Naive thymus-derived CD4-positive, alpha-beta T cell (primary cell): Measurements from ENCODE around the gene IVNS1ABP. TPM values are rescaled to one million over a fixed set of nuclear protein-coding genes. Genes with fewer than 3 reads are reported as not detected.

ENCODE experiments used
- ATAC-seq: fragments of 150-1000 bp; cut with Tn5 transposase; 2 replicates; pipeline ENCODE4 v1.10.0; 2021; ENCODE audit warnings: mild to moderate bottlenecking, moderate library complexity
- CTCF ChIA-PET: fragments of 350-600 bp; sonication (Branson Sonifier 250); formaldehyde crosslinking; loops from one replicate; lab custom pipeline; 2021; ENCODE audit warnings: antibody characterized with exemption; lab: Charles Lee
- POLR2A ChIA-PET: fragments of 350-600 bp; sonication (Branson Sonifier 250); formaldehyde crosslinking; loops from one replicate; lab custom pipeline; 2021; ENCODE audit warnings: antibody characterized with exemption, inconsistent platforms; lab: Charles Lee
- DNase-seq, 9 donors: peaks; one replicate each; pipeline versions ENCODE4 v3.0.0 to v3.0.0-alpha.2; 2020 to 2022; ENCODE audit warnings: mixed read lengths in 1 of 9
- H3K27ac ChIP-seq: one replicate; pipeline ENCODE4 v1.7.0; 2013; ENCODE audit warnings: mild to moderate bottlenecking, low read depth, low read length, moderate library complexity
- H3K27me3 ChIP-seq, 2 donors: one replicate each; pipeline ENCODE4 v1.7.0; 2013; ENCODE audit warnings: low read length in 2 of 2, mild to moderate bottlenecking in 2 of 2, moderate library complexity in 2 of 2; ENCODE audit not compliant: control insufficient read depth in 2 of 2, insufficient read depth in 2 of 2
- H3K36me3 ChIP-seq, 3 experiments: 1 replicate in 2 of 3; 2 replicates in 1 of 3; pipeline ENCODE4 v1.7.0; 2013; ENCODE audit warnings: low read length in 3 of 3, mild to moderate bottlenecking in 3 of 3, moderate library complexity in 1 of 3; ENCODE audit not compliant: insufficient read depth in 3 of 3, control insufficient read depth in 2 of 3
- H3K4me1 ChIP-seq, 2 donors: one replicate each; pipeline ENCODE4 v1.7.0; 2013; ENCODE audit warnings: low read length in 2 of 2, mild to moderate bottlenecking in 2 of 2, moderate library complexity in 1 of 2; ENCODE audit not compliant: control insufficient read depth in 2 of 2, insufficient read depth in 2 of 2
- H3K4me3 ChIP-seq: 2 replicates; pipeline ENCODE4 v1.7.0; 2013; ENCODE audit warnings: mild to moderate bottlenecking, low read length
- H3K9me3 ChIP-seq, 3 experiments: 1 replicate in 2 of 3; 2 replicates in 1 of 3; pipeline ENCODE4 v1.7.0; 2013; ENCODE audit warnings: low read length in 3 of 3; ENCODE audit not compliant: control insufficient read depth in 2 of 3
- H3K27ac Mint-ChIP-seq, 9 donors: one replicate each; pipeline ENCODE4 v1.8.0; 2020 to 2022; ENCODE audit warnings: mixed read lengths in 9 of 9, mild to moderate bottlenecking in 8 of 9, moderate library complexity in 5 of 9, inconsistent platforms in 2 of 9
- H3K27me3 Mint-ChIP-seq, 5 donors: one replicate each; pipeline ENCODE4 v1.8.0; 2021 to 2022; ENCODE audit warnings: mixed read lengths in 5 of 5, mild to moderate bottlenecking in 1 of 5
- H3K36me3 Mint-ChIP-seq, 5 donors: one replicate each; pipeline ENCODE4 v1.8.0; 2020 to 2022; ENCODE audit warnings: mixed read lengths in 5 of 5, mild to moderate bottlenecking in 3 of 5, inconsistent platforms in 1 of 5
- H3K4me1 Mint-ChIP-seq, 7 donors: one replicate each; pipeline ENCODE4 v1.8.0; 2020 to 2022; ENCODE audit warnings: mixed read lengths in 7 of 7, mild to moderate bottlenecking in 3 of 7, inconsistent platforms in 1 of 7
- H3K4me3 Mint-ChIP-seq, 10 donors: one replicate each; pipeline ENCODE4 v1.8.0; 2020 to 2022; ENCODE audit warnings: mild to moderate bottlenecking in 10 of 10, mixed read lengths in 10 of 10, moderate library complexity in 6 of 10, inconsistent platforms in 2 of 10
- H3K9me3 Mint-ChIP-seq, 11 donors: one replicate each; pipeline ENCODE4 v1.8.0; 2020 to 2022; ENCODE audit warnings: mixed read lengths in 11 of 11, mild to moderate bottlenecking in 4 of 11, inconsistent platforms in 1 of 11, moderate library complexity in 1 of 11
- intact Hi-C, 2 donors: fragments of 100-400 bp; cut with micrococcal nuclease; formaldehyde crosslinking; loops; one replicate each; pipeline ENCODE4 v1.15.1; 2023
- polyA plus RNA-seq, 2 donors: library from polyadenylated mRNA; unstranded; fragments of 300-500 nt; fragmentation: Illumina TruSeq; gene quantifications; one replicate each; pipeline ENCODE4 v1.2.3, GENCODE V29; 2021
- total RNA-seq, 6 experiments: library from RNA in 5 of 6; stranded (reverse) in 5 of 6; gene quantifications; 1 replicate in 5 of 6; 2 replicates in 1 of 6; pipeline ENCODE4 v1.2.3 and lab custom pipeline; 2021 to 2026

Gene IVNS1ABP
- total and polyA plus RNA-seq, 7 experiments from 2014 or later = 67.0 to 268 (median 172) TPM

DNA sequence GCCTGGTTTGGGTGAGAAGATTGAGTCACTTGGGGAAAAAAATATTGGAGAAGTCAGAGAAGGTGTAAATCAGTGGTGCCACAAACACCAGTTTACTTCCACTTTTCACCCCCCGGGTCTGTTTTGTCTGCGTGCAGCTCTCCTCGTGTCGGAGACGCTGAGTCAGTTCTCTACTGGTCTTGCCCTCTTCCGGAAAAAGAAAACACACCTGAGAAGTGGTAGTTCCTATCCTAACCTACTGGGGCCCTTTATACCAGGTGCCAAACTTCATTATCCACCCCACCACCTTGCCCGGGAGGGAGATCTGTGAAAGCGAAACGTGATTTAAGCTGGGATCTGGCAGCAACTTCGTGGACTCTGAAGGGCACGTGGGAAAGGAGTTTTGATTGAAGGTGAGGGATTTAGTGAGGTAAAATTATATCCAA is 855 bp upstream of the IVNS1ABP start:
- H3K4me3 ChIP-seq = peak overlapping the region; percentile 65
- peak in 6 of 9 donors; percentile 70 to 86 (median 78) for DNase-seq
- H3K4me1 Mint-ChIP-seq = peaks cover 34 to 49% (median 40%) of the 10 kb centered on the region in 7 donors

DNA sequence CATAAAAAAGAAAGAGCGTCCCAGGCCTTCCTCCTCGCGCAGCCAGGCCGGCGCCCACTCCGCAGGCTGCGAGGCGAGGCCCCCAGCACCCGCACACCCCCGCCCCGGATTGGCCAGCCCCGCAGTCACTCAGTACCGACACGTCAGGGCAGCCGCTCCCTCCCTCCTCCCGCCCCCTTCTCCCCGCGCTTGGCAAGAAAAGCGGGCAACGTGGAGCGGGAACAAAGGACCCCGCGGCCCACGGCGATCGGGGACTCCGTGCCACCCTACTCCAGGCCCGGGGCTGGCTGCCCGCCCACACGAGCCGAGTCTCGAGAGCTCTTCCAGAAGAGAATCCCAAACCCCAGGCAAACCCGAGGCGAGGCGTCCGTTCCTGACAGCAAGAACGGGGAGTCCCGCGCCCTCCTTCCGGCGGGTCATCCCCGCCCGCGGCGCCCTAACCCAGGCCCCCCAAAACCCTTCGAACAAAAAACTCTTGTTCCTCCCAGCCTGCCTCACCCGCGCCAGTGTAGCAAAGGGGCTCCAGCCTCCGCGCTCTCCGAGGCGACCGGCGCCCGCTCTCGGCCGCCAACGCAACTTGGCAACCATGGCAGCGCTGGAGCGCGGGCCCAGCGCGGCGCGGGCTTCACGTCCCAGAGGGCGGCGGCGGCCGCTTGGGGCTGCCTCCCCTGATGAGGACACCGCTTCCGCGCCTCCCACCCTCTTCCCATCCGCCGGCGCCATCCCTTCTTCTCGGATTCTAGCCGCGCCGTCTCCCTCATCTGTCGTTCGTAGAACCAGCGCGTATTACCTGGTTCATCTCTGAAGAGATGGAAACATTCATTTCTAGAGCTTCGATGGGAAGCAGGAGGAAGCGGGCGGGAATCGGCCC is 645 bp downstream of the IVNS1ABP start:
- no peaks in the 10 kb centered on the region for H3K9me3 ChIP-seq
- H3K36me3 ChIP-seq = peaks cover 0 to 9% (median 0%) of the 10 kb centered on the region in 3 experiments
- ATAC-seq = peak; percentile 53
- Mint-ChIP-seq H3K9me3 (peaks cover 0 to 8% (median 0%) of the 10 kb centered on the region in 11 donors), H3K4me1 (peaks cover 47 to 63% (median 54%) of the 10 kb centered on the region in 7 donors), H3K27ac (peak overlapping the region; percentile 96 to 99 (median 99)), H3K27me3 (peaks cover 0 to 2% (median 0%) of the 10 kb centered on the region in 5 donors), H3K4me3 (peak overlapping the region; percentile 92 to 100 (median 98)), H3K36me3 (peaks cover 0 to 36% (median 7%) of the 10 kb centered on the region in 5 donors)
- peak overlapping the region; percentile 99 for H3K27ac ChIP-seq
- ChIA-PET POLR2A (interaction anchor here (0.8 to 4.7 kb wide), 27 partner anchors 9 to 378 kb away, joined by 3 to 60 read pairs (median 6); partner anchors contain the start of genes SWT1 and TRMT1L), CTCF (interaction anchor here (0.6 to 3.8 kb wide), 11 partner anchors 21 to 380 kb away, joined by 3 to 28 read pairs (median 5); no protein-coding TSS in a partner anchor)
- no peaks in the 10 kb centered on the region for H3K27me3 ChIP-seq
- peak; percentile 76 to 89 (median 86) for DNase-seq
- peak overlapping the region; percentile 95 for H3K4me3 ChIP-seq
- intact Hi-C loops = loop anchor here (1.0 to 10.0 kb wide), 31 partner anchors 8 to 1846 kb away; partner anchors contain the start of genes ODR4 (in 2 of the 2), RNF2 (in 2 of the 2), SWT1 (in 2 of the 2) and TPR (in 2 of the 2)
- H3K4me1 ChIP-seq = peaks cover 39 to 46% of the 10 kb centered on the region in 2 donors

More for the DNA sequence above, 855 bp upstream of the IVNS1ABP start:
- H3K36me3 ChIP-seq = peaks cover 0 to 9% (median 0%) of the 10 kb centered on the region in 3 experiments
- ChIA-PET POLR2A (interaction anchor here (0.7 to 4.7 kb wide), 29 partner anchors 8 to 373 kb away, joined by 3 to 60 read pairs (median 4); partner anchors contain the start of genes SWT1 and TRMT1L), CTCF (interaction anchor here (0.8 to 3.8 kb wide), 11 partner anchors 10 to 378 kb away, joined by 4 to 28 read pairs (median 5); no protein-coding TSS in a partner anchor)
- peaks cover 0 to 39% (median 0%) of the 10 kb centered on the region in 5 donors for H3K36me3 Mint-ChIP-seq
- no peaks in the 10 kb centered on the region for H3K9me3 ChIP-seq
- H3K27me3 ChIP-seq = no peaks in the 10 kb centered on the region
- peak overlapping the region; percentile 96 to 99 (median 99) for H3K27ac Mint-ChIP-seq
- intact Hi-C loops = loop anchor here (1.0 to 10.0 kb wide), 28 partner anchors 20 to 1847 kb away; partner anchors contain the start of genes ODR4 (in 2 of the 2), RNF2 (in 2 of the 2), SWT1 (in 2 of the 2) and TPR (in 2 of the 2)
- peaks cover 27 to 37% of the 10 kb centered on the region in 2 donors for H3K4me1 ChIP-seq
- H3K27me3 Mint-ChIP-seq = peaks cover 0 to 2% (median 0%) of the 10 kb centered on the region in 5 donors
- peak overlapping the region; percentile 92 to 100 (median 98) for H3K4me3 Mint-ChIP-seq
- H3K9me3 Mint-ChIP-seq = peaks cover 0 to 6% (median 0%) of the 10 kb centered on the region in 11 donors
- ATAC-seq = peak; percentile 47
- peak overlapping the region; percentile 99 for H3K27ac ChIP-seq

DNA sequence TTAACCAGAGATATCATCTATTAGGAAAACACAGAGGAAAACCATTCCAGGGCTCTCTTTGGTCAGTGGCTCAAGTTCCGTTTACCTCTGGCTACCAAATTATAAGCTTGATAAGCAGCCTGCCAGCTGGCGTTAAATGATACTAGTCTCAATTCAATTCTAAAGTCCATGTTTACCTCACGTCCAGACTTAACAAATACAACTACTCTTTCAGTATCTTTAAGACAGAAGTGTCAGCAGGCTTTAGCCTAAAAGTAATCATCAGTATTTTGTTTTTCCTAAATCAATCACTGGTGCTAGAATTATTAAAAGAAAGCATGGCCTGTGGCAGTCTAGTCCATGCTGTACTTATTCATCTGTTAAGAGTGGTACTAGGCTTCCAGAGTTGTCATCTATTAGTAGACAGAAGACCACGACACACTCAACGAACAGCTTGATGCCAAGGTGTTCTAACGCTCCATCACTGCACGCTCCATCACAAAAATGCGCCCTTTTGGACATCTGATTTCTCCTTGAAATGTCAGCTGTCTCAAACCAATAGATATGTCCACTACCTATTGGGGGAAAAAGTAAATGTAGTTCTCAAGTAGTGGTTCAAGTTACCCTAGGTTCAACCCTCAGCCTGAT is 1.5 kb downstream of the IVNS1ABP start:
- Histone ChIP-seq H3K27ac (peak overlapping the region; percentile 99), H3K27me3 (no peaks in the 10 kb centered on the region), H3K9me3 (no peaks in the 10 kb centered on the region), H3K4me1 (peaks cover 42 to 46% of the 10 kb centered on the region in 2 donors), H3K36me3 (peaks cover 0 to 15% (median 5%) of the 10 kb centered on the region in 3 experiments), H3K4me3 (peak overlapping the region; percentile 95)
- ChIA-PET POLR2A (interaction anchor here (0.8 to 4.7 kb wide), 17 partner anchors 9 to 379 kb away, joined by 3 to 60 read pairs (median 14); partner anchors contain the start of genes SWT1 and TRMT1L), CTCF (interaction anchor here (0.6 to 3.8 kb wide), 3 partner anchors 76 to 355 kb away, joined by 3 to 28 read pairs (median 9); no protein-coding TSS in a partner anchor)
- peak overlapping the region; percentile 96 to 99 (median 99) for H3K27ac Mint-ChIP-seq
- H3K36me3 Mint-ChIP-seq = peaks cover 0 to 32% (median 7%) of the 10 kb centered on the region in 5 donors
- DNase-seq (no peak), ATAC-seq (no peak)
- peaks cover 0 to 2% (median 0%) of the 10 kb centered on the region in 5 donors for H3K27me3 Mint-ChIP-seq
- peak overlapping the region; percentile 92 to 100 (median 98) for H3K4me3 Mint-ChIP-seq
- intact Hi-C loops = loop anchor here (1.0 to 10.0 kb wide), 15 partner anchors 7 to 1845 kb away; partner anchors contain the start of genes RNF2 (in 2 of the 2), TSEN15 (in 2 of the 2), ARPC5 (in 1 of the 2) and NIBAN1 (in 1 of the 2)
- peaks cover 0 to 8% (median 0%) of the 10 kb centered on the region in 11 donors for H3K9me3 Mint-ChIP-seq
- peaks cover 49 to 69% (median 58%) of the 10 kb centered on the region in 7 donors for H3K4me1 Mint-ChIP-seq

DNA sequence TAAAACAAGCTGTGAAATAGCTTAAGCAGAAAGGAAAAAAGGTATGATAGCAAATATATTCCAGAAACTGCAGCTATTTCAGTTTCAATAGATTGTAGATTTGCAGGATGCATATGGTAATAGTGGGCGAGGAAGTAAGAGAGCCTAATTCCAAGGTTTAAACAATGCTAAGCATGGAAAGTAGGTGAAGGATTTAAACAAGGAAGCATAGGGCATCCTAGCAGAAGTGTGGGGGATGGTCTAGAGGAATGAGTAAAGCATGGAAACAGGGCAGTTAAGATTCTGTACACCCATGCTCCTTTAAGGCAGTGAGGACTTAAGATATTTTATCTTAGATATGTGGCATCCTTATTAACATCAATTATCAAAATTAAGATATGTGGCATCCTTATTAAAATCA is 2.6 kb downstream of the IVNS1ABP start:
- ChIA-PET CTCF (interaction anchor here (0.6 to 1.3 kb wide), 5 partner anchors 12 to 509 kb away, joined by 3 to 5 read pairs (median 3); no protein-coding TSS in a partner anchor), POLR2A (interaction anchor here (0.9 to 1.7 kb wide), 6 partner anchors 36 to 360 kb away, joined by 3 to 6 read pairs (median 4); no protein-coding TSS in a partner anchor)
- H3K4me3 Mint-ChIP-seq = peak overlapping the region; percentile 92 to 100 (median 98)
- intact Hi-C loops = loop anchor here (1.0 to 10.0 kb wide), 6 partner anchors 9 to 1260 kb away; partner anchors contain the start of genes NIBAN1 (in 1 of the 2), RNF2 (in 1 of the 2) and TSEN15 (in 1 of the 2)
- H3K36me3 Mint-ChIP-seq = peaks cover 0 to 31% (median 7%) of the 10 kb centered on the region in 5 donors
- Histone ChIP-seq H3K4me1 (peaks cover 42 to 46% of the 10 kb centered on the region in 2 donors), H3K27ac (no peak overlapping the region), H3K9me3 (no peaks in the 10 kb centered on the region), H3K27me3 (no peaks in the 10 kb centered on the region), H3K4me3 (peak overlapping the region; percentile 95), H3K36me3 (peaks cover 4 to 21% (median 11%) of the 10 kb centered on the region in 3 experiments)
- H3K9me3 Mint-ChIP-seq = peaks cover 0 to 8% (median 0%) of the 10 kb centered on the region in 11 donors
- DNase-seq (no peak), ATAC-seq (no peak)
- peaks cover 49 to 70% (median 59%) of the 10 kb centered on the region in 7 donors for H3K4me1 Mint-ChIP-seq
- peaks cover 0 to 2% (median 0%) of the 10 kb centered on the region in 5 donors for H3K27me3 Mint-ChIP-seq
- peak overlapping the region in 8 of 9 donors; percentile 4 to 97 (median 67) for H3K27ac Mint-ChIP-seq

DNA sequence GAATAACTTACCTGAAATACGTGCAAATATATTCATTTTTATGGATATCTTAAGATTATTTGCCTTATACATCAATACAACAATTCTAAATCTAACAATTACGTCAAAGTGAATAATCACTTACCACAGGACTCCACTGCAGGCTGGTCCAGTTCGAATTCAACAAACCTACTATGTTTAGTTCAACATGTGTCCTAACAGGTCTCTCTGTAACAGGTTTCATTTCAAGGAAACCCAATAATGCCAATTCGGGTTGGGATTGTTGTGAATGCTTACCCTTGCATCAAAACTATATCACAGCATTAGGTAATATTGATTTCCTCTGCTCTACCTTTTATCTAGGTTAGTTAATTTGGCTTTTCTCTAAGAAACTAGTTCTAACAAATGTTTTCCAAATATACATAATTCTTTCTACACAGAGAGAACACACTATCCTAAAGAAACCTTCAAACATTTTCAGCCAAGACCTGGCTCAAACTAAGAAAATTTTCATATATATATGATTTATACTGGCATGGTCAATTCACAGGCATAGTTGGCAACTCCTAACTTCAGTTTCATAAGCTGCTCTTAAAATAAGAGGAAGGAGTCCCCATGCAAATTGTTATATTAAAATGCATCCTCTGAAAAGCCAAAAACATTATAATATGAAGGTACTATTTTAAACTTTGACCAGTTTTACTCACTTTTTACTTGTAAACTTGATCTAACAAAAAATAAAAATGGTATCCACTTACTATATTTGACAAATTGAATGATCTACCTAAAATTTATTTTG is 4.5 kb downstream of the IVNS1ABP start:
- no peaks in the 10 kb centered on the region for H3K9me3 ChIP-seq
- POLR2A ChIA-PET = interaction anchor here (1.7 to 2.0 kb wide), 2 partner anchors 30 to 361 kb away, joined by 4 to 5 read pairs; no protein-coding TSS in a partner anchor
- H3K27me3 Mint-ChIP-seq = peaks cover 0 to 2% (median 0%) of the 10 kb centered on the region in 5 donors
- H3K27ac Mint-ChIP-seq = peak overlapping the region in 4 of 9 donors; percentile 15 to 56 (median 33)
- peak overlapping the region in 9 of 10 donors; percentile 92 to 100 (median 97) for H3K4me3 Mint-ChIP-seq
- peaks cover 35 to 38% of the 10 kb centered on the region in 2 donors for H3K4me1 ChIP-seq
- H3K4me1 Mint-ChIP-seq = peaks cover 43 to 60% (median 52%) of the 10 kb centered on the region in 7 donors
- H3K27ac ChIP-seq = no peak overlapping the region
- CTCF ChIA-PET = interaction anchor here (1.0 kb wide), 1 partner anchor 74 kb away, joined by 3 read pairs; no protein-coding TSS in a partner anchor
- H3K27me3 ChIP-seq = no peaks in the 10 kb centered on the region
- DNase-seq (no peak), ATAC-seq (no peak)
- peaks cover 5 to 37% (median 22%) of the 10 kb centered on the region in 3 experiments for H3K36me3 ChIP-seq
- peaks cover 0 to 34% (median 16%) of the 10 kb centered on the region in 5 donors for H3K36me3 Mint-ChIP-seq
- intact Hi-C loops = loop anchor here (10.0 kb wide), 4 partner anchors 268 to 1258 kb away; partner anchors contain the start of genes NIBAN1 (in 1 of the 2), RNF2 (in 1 of the 2) and TSEN15 (in 1 of the 2)
- no peak overlapping the region for H3K4me3 ChIP-seq
- H3K9me3 Mint-ChIP-seq = peaks cover 0 to 8% (median 0%) of the 10 kb centered on the region in 11 donors
